ENCODE measurements around the gene ACTR6.

DNA sequence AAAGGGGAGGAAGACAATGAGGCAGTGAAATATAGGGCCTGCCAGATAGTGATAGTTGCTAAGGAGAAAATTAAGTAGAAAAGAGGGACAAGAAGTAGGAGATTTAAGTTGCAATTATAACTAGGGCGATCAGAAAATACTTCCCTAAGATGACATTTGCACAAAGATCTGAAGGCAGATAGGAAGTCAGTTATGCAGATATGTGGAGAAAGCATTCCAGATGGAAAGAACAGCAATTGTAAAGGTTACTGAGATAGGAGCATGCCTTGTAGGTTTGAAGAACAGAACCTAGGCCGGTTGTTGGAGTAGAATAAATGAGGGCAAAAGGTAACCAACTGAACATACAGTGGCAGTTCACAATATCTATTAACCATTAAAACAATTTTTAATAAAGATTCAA lies 21.4 kb upstream of the ACTR6 start:
- TF ChIP-seq EZH2 (IDR thresholded peaks at IDR 0.05; ENCODE audit: insufficient read depth, poor library complexity, severe bottlenecking), result no peak
- TF ChIP-seq EZH2phosphoT487 (IDR thresholded peaks at IDR 0.05; ENCODE audit: insufficient read depth, low read depth), result no peak

Measured in GM23248 (cell line).